ENCODE measurements around the gene CAMSAP3. TPM values are rescaled to one million over a fixed set of nuclear protein-coding genes. Genes with fewer than 3 reads are reported as not detected.
A peak's percentile ranks its signal among the peaks of the same experiment; 100 is the strongest.

The CAMSAP3 gene
- total RNA-seq, 3 donors from 2014 or later (not counting 1 experiment from before 2014, with no cell fraction given), result 0.24 to 0.34 TPM; not detected in 1

DNA sequence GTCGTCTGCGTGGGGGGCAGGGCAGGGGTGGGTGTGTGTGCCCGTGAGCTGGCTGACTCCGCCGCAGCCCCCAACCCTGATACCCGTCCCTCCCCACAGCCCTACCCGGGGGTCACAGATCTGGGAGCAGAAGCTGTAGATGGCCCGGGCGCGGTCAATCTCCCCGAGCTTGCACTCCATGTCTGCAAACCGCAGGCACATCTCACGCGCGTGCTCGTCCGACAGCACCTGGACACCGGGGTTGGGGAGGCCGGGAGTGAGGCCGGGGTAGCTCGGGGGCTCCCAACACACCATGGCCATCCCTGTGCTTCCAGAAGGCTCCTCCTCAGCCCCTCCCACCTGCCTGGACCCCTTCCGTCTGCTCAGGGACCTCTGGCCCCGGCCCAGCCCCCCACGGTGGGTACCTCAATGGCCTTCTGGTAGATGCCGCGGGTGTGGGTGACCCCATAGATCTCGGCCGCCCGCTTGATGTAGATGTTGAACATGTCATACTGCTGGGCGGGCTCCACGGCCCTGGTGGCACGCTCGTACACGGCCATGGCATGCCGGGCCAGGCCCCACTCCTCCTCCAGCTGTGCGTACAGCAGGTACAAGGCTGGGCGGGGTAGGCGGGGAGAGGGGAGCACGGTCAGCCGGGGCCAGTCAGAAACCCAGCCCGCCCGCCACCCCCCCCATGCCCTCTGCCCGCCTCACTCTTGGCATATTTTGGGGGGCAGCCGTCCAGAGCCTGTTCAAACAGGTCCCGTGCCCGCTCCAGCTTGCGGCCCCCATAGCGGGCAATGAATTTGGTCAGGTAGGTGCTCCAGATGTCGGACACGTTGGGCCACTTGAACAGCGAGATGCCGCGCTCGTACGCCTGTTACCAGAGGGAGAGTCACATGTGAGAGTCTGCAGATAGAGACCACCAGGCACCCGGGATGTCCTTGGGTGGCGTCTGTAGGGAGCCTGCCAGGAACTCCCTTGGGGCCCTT lies 25.1 kb downstream of the CAMSAP3 start:
- no peak overlapping the region for H3K27ac ChIP-seq (ENCODE audit: low read length)
- no peak for ATAC-seq
- H3K36me3 ChIP-seq (ENCODE audit: control insufficient read depth, insufficient read depth, low read length), result peaks cover 51% of the 10 kb centered on the region
- no peaks in the 10 kb centered on the region for H3K4me1 ChIP-seq (ENCODE audit: control insufficient read depth, insufficient read depth, low read length)
- H3K27me3 ChIP-seq (ENCODE audit: control insufficient read depth, insufficient read depth, low read length), result no peaks in the 10 kb centered on the region
- H3K4me3 Mint-ChIP-seq, result no peak overlapping the region
- WGBS (ENCODE audit: insufficient coverage), result 98% methylated on average over 56 of the region's 57 CpGs
- no peak overlapping the region for H3K27ac Mint-ChIP-seq
- no peaks in the 10 kb centered on the region for H3K36me3 Mint-ChIP-seq
- no peaks in the 10 kb centered on the region for H3K27me3 Mint-ChIP-seq (ENCODE audit: low read depth in 2 of 2)
- H3K9me3 Mint-ChIP-seq, result no peaks in the 10 kb centered on the region
- no peaks in the 10 kb centered on the region for H3K9me3 ChIP-seq (ENCODE audit: control insufficient read depth, insufficient read depth, low read length)
- DNase-seq, result no peak
- H3K4me3 ChIP-seq (ENCODE audit: low read length), result no peak overlapping the region
- TF ChIP-seq, protein P1, sequence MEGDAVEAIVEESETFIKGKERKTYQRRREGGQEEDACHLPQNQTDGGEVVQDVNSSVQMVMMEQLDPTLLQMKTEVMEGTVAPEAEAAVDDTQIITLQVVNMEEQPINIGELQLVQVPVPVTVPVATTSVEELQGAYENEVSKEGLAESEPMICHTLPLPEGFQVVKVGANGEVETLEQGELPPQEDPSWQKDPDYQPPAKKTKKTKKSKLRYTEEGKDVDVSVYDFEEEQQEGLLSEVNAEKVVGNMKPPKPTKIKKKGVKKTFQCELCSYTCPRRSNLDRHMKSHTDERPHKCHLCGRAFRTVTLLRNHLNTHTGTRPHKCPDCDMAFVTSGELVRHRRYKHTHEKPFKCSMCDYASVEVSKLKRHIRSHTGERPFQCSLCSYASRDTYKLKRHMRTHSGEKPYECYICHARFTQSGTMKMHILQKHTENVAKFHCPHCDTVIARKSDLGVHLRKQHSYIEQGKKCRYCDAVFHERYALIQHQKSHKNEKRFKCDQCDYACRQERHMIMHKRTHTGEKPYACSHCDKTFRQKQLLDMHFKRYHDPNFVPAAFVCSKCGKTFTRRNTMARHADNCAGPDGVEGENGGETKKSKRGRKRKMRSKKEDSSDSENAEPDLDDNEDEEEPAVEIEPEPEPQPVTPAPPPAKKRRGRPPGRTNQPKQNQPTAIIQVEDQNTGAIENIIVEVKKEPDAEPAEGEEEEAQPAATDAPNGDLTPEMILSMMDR (IDR thresholded peaks at IDR 0.05), result no peak
- peaks cover 0 to 16% of the 10 kb centered on the region in 2 donors for H3K4me1 Mint-ChIP-seq
- intact Hi-C loops (cut with micrococcal nuclease), result no loop called here

DNA sequence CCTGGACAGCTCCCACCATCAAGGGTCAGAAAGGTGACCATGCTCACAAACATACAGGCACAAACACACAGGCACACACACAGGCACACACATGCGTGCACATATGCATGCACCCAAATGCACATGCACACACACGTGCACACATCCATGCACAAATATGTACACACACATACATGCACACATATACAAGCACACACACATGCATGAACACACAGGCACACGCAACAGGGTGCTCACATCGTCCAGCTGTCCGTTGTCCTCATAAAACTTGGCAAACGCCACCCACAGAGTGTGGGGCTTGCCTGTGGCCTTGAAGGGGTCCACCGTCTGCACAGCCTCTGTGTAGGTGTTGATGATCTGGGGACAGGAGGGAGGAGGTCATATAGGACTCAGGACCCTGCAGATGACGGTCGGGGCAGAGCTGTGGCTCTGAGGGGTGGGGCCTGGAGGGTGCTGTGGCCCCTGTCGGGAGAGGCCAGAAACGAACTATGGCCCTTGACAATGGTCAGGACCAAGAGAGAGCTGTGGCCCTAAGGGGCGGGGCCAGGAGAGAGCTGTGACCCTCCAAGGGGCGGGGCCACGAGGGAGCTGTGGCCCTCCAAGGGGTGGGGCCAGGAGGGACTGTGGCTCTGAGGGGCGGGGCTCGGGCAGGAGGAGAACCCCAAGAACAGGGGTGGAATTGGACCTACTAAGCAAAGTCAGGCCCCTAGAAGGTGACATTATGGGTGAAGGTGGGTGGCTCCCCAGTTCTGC lies 27.4 kb downstream of the CAMSAP3 start:
- H3K27ac ChIP-seq (ENCODE audit: low read length), result no peak overlapping the region
- H3K36me3 Mint-ChIP-seq, result no peaks in the 10 kb centered on the region
- no peak overlapping the region for H3K4me3 ChIP-seq (ENCODE audit: low read length)
- 94% methylated on average over 16 of the region's 16 CpGs for WGBS (ENCODE audit: insufficient coverage)
- intact Hi-C loops (cut with micrococcal nuclease), result no loop called here
- no peaks in the 10 kb centered on the region for H3K27me3 Mint-ChIP-seq (ENCODE audit: low read depth in 2 of 2)
- H3K9me3 Mint-ChIP-seq, result no peaks in the 10 kb centered on the region
- peaks cover 64% of the 10 kb centered on the region for H3K36me3 ChIP-seq (ENCODE audit: control insufficient read depth, insufficient read depth, low read length)
- TF ChIP-seq, protein P1 (IDR thresholded peaks at IDR 0.05), result no peak
- DNase-seq (no peak), ATAC-seq (peak in 2 of 3 donors; percentile 32 to 44)
- H3K27me3 ChIP-seq (ENCODE audit: control insufficient read depth, insufficient read depth, low read length), result no peaks in the 10 kb centered on the region
- no peaks in the 10 kb centered on the region for H3K9me3 ChIP-seq (ENCODE audit: control insufficient read depth, insufficient read depth, low read length)
- peaks cover 1 to 27% of the 10 kb centered on the region in 2 donors for H3K4me1 Mint-ChIP-seq
- no peak overlapping the region for H3K4me3 Mint-ChIP-seq
- peak overlapping the region in 1 of 2 donors; percentile 23 for H3K27ac Mint-ChIP-seq
- H3K4me1 ChIP-seq (ENCODE audit: control insufficient read depth, insufficient read depth, low read length), result peaks cover 6% of the 10 kb centered on the region

DNA sequence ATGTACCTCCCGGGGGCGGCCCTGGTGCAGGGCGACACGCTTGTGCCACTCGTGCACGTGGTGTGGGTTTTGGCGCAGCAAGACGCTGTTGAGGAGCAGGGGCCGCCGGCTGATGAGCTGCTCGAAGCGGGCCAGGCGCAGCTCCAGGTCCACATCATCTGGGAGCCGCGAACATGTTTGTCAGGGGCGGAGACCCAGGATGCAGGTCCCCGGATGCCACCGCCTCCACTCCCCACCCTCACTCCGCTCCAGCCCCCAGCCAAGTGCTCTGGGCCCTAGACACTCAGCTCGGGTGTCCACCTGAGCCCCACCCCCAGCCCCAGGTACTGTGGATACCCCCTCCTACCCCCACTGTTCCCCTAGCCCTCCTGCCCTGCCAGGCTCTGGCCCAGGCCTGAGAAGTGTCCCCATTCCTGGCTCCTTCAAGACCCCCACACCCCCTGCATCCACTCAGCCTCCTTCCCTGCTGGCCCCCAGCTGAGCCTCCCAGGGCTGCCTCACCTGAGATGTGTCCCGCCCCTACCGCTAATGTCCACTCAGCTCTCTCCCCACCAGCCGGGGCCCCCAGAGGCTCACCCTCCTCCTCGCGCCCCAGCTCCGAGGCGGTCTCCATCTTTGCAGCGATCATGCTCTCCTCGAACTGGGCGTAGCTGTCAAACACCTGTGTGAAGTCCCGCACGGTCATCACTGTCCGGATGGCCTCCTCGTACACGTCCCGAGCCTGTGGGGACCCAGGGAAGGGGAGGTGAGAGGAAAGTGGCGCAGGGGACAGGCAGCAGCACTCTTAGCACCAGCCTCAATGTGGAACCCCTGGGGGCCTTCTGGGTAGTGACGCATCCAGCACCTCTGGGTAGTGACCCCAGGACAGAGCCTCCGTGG lies 28.3 kb downstream of the CAMSAP3 start:
- DNase-seq (no peak), ATAC-seq (peak in 1 of 3 donors; percentile 5)
- whole genome bisulfite sequencing (ENCODE audit: insufficient coverage), result 97% methylated on average over 39 of the region's 39 CpGs
- no peaks in the 10 kb centered on the region for H3K9me3 ChIP-seq (ENCODE audit: control insufficient read depth, insufficient read depth, low read length)
- H3K27me3 Mint-ChIP-seq (ENCODE audit: low read depth in 2 of 2), result no peaks in the 10 kb centered on the region
- no peak overlapping the region for H3K27ac ChIP-seq (ENCODE audit: low read length)
- intact Hi-C loops (cut with micrococcal nuclease), result no loop called here
- no peak overlapping the region for H3K4me3 Mint-ChIP-seq
- H3K27ac Mint-ChIP-seq, result no peak overlapping the region
- H3K36me3 ChIP-seq (ENCODE audit: control insufficient read depth, insufficient read depth, low read length), result peaks cover 62% of the 10 kb centered on the region
- no peaks in the 10 kb centered on the region for H3K36me3 Mint-ChIP-seq
- no peak overlapping the region for H3K4me3 ChIP-seq (ENCODE audit: low read length)
- no peaks in the 10 kb centered on the region for H3K27me3 ChIP-seq (ENCODE audit: control insufficient read depth, insufficient read depth, low read length)
- TF ChIP-seq, protein P1 (IDR thresholded peaks at IDR 0.05), result no peak
- peaks cover 15% of the 10 kb centered on the region for H3K4me1 ChIP-seq (ENCODE audit: control insufficient read depth, insufficient read depth, low read length)
- no peaks in the 10 kb centered on the region for H3K9me3 Mint-ChIP-seq
- peaks cover 10 to 28% of the 10 kb centered on the region in 2 donors for H3K4me1 Mint-ChIP-seq
